Measurements from ENCODE around the gene TERT. TPM values are rescaled to one million over a fixed set of nuclear protein-coding genes. Genes with fewer than 3 reads are reported as not detected.

TERT gene
- total and polyA plus RNA-seq, 2 donors (not counting 1 experiment from before 2014, with no cell fraction given), result 0.24 to 0.39 TPM

DNA sequence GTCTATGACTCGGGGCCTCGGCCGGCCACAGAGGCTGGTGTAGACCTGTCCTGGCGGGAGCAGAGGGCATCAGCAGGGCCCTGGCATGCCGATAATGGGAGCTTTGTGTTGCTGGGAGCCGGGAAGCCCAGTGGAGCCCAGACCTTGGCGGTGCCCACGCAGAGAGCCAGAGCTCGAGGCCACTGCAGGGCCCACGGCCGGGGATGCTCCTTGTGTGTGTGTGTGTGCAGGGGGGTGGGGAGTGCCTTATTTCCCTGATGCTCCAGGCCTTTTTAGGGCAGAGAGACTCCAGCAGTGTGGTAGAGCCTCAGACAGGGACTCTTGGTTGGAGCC, 75.1 kb downstream of the TERT start:
- H3K9ac ChIP-seq (ENCODE audit: low read length), result no peak overlapping the region
- Mint-ChIP-seq H3K4me1 (no peaks in the 10 kb centered on the region), H3K4me3 (no peak overlapping the region), H3K27me3 (peaks cover 8% of the 10 kb centered on the region), H3K27ac (no peak overlapping the region), H3K9me3 (ENCODE audit: insufficient read depth) (no peaks in the 10 kb centered on the region)
- no peak overlapping the region for H3K4me2 ChIP-seq (replicated peaks; ENCODE audit: low read depth, low read length, poor library complexity, severe bottlenecking)
- DNase-seq (no peak), ATAC-seq (ENCODE audit: low read depth) (no peak)
- H3K4me1 ChIP-seq (ENCODE audit: control insufficient read depth in 2 of 2, insufficient read depth in 2 of 2, low read length in 2 of 2), result no peaks in the 10 kb centered on the region
- no peak overlapping the region for H2AFZ ChIP-seq (ENCODE audit: insufficient read depth, low read depth, low read length, poor library complexity, severe bottlenecking)
- TF ChIP-seq EZH2 (IDR thresholded peaks at IDR 0.05; ENCODE audit: borderline replicate concordance, insufficient read depth, low read depth, low read length, poor library complexity, severe bottlenecking), result no peak
- TF ChIP-seq, protein P1, sequence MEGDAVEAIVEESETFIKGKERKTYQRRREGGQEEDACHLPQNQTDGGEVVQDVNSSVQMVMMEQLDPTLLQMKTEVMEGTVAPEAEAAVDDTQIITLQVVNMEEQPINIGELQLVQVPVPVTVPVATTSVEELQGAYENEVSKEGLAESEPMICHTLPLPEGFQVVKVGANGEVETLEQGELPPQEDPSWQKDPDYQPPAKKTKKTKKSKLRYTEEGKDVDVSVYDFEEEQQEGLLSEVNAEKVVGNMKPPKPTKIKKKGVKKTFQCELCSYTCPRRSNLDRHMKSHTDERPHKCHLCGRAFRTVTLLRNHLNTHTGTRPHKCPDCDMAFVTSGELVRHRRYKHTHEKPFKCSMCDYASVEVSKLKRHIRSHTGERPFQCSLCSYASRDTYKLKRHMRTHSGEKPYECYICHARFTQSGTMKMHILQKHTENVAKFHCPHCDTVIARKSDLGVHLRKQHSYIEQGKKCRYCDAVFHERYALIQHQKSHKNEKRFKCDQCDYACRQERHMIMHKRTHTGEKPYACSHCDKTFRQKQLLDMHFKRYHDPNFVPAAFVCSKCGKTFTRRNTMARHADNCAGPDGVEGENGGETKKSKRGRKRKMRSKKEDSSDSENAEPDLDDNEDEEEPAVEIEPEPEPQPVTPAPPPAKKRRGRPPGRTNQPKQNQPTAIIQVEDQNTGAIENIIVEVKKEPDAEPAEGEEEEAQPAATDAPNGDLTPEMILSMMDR (IDR thresholded peaks at IDR 0.05), result no peak
- intact Hi-C loops (cut with micrococcal nuclease), result no loop called here
- POLR2A ChIA-PET, result interaction anchor here (0.7 kb wide), 1 partner anchor 185 kb away, joined by 4 read pairs; no protein-coding TSS in a partner anchor
- H3K36me3 ChIP-seq (replicated peaks in 1 of 2; ENCODE audit: control extremely low read depth in 1 of 2, control insufficient read depth in 1 of 2, extremely low read depth in 1 of 2, insufficient read depth in 2 of 2, low read length in 1 of 2), result no peaks in the 10 kb centered on the region
- 85% methylated on average over 9 of the region's 11 CpGs for WGBS (ENCODE audit: insufficient coverage)
- no peak overlapping the region for H3K27ac ChIP-seq (ENCODE audit: low read length in 2 of 2)
- CTCF ChIA-PET, result no interaction called here
- no peaks in the 10 kb centered on the region for H4K20me1 ChIP-seq (ENCODE audit: control insufficient read depth, insufficient read depth, low read length, poor library complexity, severe bottlenecking)
- H3K79me2 ChIP-seq (ENCODE audit: control insufficient read depth, insufficient read depth, low read length), result no peaks in the 10 kb centered on the region
- no peaks in the 10 kb centered on the region for H3K27me3 ChIP-seq (replicated peaks in 1 of 4; ENCODE audit: control extremely low read depth in 1 of 4, control insufficient read depth in 3 of 4, insufficient read depth in 4 of 4, low read length in 3 of 4)
- peaks cover 0 to 14% (median 0%) of the 10 kb centered on the region in 3 donors for H3K9me3 ChIP-seq (ENCODE audit: control extremely low read depth in 1 of 3, control insufficient read depth in 2 of 3, insufficient read depth in 1 of 3, low read length in 2 of 3)
- no peak overlapping the region for H3K4me3 ChIP-seq (ENCODE audit: control extremely low read depth in 1 of 5, extremely low read depth in 1 of 5, insufficient read depth in 1 of 5, low read depth in 2 of 5, low read length in 4 of 5)

DNA sequence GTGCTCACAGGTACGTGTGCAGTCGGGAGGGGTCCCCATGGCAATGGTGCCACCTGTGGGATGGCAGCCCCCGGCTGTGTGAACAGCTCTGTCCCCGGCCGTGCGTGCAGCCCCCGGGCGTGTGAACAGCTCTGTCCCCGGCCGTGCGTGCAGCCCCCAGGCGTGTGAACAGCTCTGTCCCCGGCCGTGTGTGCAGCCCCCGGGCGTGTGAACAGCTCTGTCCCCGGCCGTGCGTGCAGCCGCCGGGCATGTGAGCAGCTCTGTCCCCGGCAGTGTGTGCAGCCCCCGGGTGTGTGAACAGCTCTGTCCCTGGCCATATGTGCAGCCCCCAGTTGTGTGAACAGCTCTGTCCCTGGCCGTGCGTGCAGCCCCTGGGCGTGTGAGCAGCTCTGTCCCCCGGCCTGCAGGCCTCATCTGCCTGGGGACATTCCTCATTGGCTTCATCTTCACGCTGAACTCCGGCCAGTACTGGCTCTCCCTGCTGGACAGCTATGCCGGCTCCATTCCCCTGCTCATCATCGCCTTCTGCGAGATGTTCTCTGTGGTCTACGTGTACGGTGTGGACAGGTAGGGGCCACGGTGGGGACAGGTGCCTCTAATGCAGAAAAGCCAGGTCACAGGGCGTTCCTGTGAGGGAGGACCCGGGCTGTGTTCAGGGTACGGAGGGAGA, 75.6 kb downstream of the TERT start:
- Histone ChIP-seq H3K4me1 (ENCODE audit: control insufficient read depth in 2 of 2, insufficient read depth in 2 of 2, low read length in 2 of 2) (no peaks in the 10 kb centered on the region), H3K27me3 (replicated peaks in 1 of 4; ENCODE audit: control extremely low read depth in 1 of 4, control insufficient read depth in 3 of 4, insufficient read depth in 4 of 4, low read length in 3 of 4) (no peaks in the 10 kb centered on the region), H4K20me1 (ENCODE audit: control insufficient read depth, insufficient read depth, low read length, poor library complexity, severe bottlenecking) (no peaks in the 10 kb centered on the region), H3K4me2 (replicated peaks; ENCODE audit: low read depth, low read length, poor library complexity, severe bottlenecking) (no peak overlapping the region), H2AFZ (ENCODE audit: insufficient read depth, low read depth, low read length, poor library complexity, severe bottlenecking) (no peak overlapping the region), H3K27ac (ENCODE audit: low read length in 2 of 2) (no peak overlapping the region), H3K36me3 (replicated peaks in 1 of 2; ENCODE audit: control extremely low read depth in 1 of 2, control insufficient read depth in 1 of 2, extremely low read depth in 1 of 2, insufficient read depth in 2 of 2, low read length in 1 of 2) (no peaks in the 10 kb centered on the region), H3K79me2 (ENCODE audit: control insufficient read depth, insufficient read depth, low read length) (no peaks in the 10 kb centered on the region), H3K9ac (ENCODE audit: low read length) (no peak overlapping the region), H3K4me3 (ENCODE audit: control extremely low read depth in 1 of 5, extremely low read depth in 1 of 5, insufficient read depth in 1 of 5, low read depth in 2 of 5, low read length in 4 of 5) (no peak overlapping the region), H3K9me3 (ENCODE audit: control extremely low read depth in 1 of 3, control insufficient read depth in 2 of 3, insufficient read depth in 1 of 3, low read length in 2 of 3) (peaks cover 0 to 14% (median 0%) of the 10 kb centered on the region in 3 donors)
- no peaks in the 10 kb centered on the region for H3K4me1 Mint-ChIP-seq
- intact Hi-C loops (cut with micrococcal nuclease), result no loop called here
- ATAC-seq (ENCODE audit: low read depth), result no peak
- ChIA-PET CTCF (no interaction called here), POLR2A (no interaction called here)
- no peaks in the 10 kb centered on the region for H3K9me3 Mint-ChIP-seq (ENCODE audit: insufficient read depth)
- no peak overlapping the region for H3K27ac Mint-ChIP-seq
- no peak for DNase-seq
- TF ChIP-seq, protein P1 (IDR thresholded peaks at IDR 0.05), result no peak
- no peak for TF ChIP-seq EZH2 (IDR thresholded peaks at IDR 0.05; ENCODE audit: borderline replicate concordance, insufficient read depth, low read depth, low read length, poor library complexity, severe bottlenecking)
- H3K4me3 Mint-ChIP-seq, result no peak overlapping the region
- WGBS (ENCODE audit: insufficient coverage), result 88% methylated on average over 36 of the region's 38 CpGs
- H3K27me3 Mint-ChIP-seq, result peaks cover 8% of the 10 kb centered on the region
